ENCODE measurements around the gene COL4A1.

COL4A1 gene

DNA sequence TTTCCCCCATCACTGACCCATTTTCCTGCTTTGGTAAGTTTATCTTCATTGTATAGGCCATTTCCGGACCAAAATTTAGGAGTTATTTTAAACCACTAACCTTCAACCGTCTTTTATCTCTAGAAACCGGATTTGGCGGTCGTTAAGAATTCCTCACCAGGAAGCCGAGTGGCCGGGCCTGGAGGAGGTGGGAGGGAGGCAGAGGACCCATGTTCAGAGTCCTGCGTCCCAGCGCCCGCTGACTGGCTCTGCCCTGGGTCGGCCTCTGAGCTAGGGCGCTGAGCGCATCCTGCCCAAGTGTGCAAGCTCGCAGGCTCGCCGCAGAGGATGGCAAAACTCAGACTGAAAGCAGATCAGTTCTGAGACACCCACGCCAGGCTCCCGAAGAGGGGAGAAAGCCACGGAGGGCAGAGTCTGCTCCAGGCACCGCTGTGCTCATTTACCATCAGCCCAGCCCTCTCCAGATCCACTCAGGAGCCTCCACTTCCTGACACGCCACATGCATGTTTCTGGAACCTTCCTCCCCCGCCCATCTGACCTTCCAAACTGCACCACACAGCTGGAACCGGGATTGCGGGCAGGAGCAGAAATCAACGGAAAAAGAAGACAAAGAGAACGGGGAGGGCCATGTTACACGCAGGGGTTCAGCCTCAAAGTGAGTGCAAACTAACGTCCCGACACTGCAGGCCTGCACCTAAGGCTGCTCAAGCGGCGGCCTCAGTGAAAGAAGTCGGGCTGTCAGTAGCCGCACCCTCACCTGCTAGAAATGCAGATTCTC, 8.3 kb downstream of the COL4A1 start:
- FAIRE-seq (no peak), DNase-seq (ENCODE audit: extremely low spot score, insufficient read length, low read depth) (no peak)

DNA sequence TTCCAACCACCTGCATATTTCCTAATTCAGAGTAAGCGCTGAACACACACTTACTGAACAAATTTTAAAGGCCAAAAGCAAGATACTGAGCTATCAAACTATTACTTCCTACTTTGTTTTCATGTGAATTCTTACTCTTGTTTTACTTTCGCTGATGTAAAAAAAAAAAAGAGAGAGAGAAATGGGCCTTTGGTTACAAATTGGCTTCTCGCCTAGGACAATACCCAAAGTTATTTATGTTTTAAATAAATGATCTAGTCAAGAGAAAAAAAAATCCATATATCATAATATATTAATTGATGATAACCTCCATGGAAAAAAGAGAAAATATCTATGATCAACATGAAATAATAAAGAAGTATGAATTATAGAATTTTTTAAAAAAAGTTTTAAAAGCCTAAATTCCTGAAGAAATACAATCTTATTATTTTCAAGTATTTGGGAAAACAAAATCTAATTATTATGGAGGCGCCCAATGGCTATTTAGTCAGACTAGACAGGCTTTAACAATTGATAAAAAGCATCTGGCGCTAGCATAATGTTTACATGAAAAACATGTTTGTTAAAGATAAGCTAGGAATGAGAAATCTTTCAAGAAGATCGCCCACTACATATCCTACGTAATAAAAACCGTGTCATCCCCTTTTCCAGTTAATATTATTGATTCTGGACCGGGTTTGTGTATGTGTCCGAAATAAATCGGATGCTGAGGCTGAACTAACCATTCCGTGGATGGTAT, 9.0 kb downstream of the COL4A1 start:
- FAIRE-seq = no peak
- no peak for DNase-seq (ENCODE audit: extremely low spot score, insufficient read length, low read depth)

DNA sequence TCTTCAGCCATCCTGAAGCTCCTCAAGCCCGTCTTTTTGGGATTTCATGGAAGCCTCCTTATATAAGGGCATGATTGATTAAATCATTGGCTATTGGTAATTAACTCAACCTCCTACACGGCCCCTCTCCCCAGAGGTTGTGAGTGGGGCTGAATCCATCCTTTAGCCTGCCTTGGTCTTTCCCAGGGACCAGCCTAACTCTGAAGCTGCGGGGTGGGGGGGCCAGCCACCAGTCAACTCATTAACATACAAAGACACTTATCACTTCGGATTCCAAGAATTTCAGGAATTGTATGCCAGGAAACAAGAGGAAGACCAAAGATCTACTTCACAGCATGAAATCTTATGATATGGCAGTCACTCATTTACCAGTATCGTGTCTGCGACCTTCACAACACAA, 9.9 kb downstream of the COL4A1 start:
- no peak for DNase-seq (ENCODE audit: extremely low spot score, insufficient read length, low read depth)
- no peak for FAIRE-seq

DNA sequence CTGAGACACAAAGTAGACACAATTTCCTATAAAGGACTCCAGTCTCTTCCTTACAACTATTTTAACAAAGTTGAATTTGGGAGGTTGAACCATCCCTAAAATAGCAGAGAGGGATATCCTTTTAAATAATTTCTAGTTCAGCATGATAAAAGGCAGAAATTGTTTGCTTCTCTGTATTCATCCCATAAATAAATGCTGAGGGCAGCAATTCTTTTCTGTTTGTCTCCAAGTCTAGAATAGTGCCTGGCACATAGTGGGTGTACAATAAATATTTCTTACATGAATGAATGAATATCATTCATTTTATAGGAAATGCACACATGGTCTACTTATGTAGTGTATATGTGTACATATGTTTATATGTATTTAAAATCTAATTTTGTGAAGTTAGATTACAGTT, 12.3 kb downstream of the COL4A1 start:
- DNase-seq (ENCODE audit: extremely low spot score, insufficient read length, low read depth) = no peak
- FAIRE-seq = no peak

DNA sequence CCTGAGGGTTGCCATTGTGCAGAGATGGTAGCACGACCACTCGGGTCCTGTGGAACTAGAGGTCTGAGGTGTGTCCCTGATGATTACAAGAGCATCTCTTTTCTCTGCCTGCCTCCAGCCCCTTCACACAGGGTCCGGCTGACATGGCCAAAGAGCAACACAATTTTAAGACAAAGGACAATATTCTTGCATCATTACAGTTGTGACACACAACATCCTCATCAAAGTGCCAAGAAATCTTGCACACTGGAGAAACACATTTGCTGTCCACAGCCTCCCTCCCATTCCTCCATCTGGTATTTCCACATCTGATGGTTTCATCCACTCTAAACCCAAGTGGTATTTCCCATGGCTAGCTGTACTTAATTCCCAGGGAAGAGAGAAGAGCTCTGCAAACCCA, 12.8 kb downstream of the COL4A1 start:
- DNase-seq (ENCODE audit: extremely low spot score, insufficient read length, low read depth) (no peak), FAIRE-seq (no peak)

DNA sequence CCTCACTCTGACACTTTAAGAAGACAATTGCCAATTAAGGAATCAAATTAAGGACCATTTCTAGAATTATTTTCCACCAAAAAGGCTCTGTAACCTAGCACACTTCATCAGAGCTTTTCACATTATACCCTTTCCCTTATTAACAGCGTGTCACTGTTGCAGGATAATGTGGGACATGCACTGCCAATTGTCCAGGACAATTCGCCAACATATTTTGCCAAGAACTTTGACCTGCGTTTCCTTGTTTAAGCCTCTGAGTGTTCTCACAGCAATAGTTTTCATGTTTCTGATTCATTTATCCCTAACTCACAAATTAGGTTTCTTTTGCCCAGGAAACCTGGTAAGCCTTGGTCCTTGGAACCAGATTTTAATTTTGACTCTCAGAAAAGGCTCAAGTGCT, 13.3 kb downstream of the COL4A1 start:
- no peak for DNase-seq (ENCODE audit: extremely low spot score, insufficient read length, low read depth)
- FAIRE-seq = no peak

DNA sequence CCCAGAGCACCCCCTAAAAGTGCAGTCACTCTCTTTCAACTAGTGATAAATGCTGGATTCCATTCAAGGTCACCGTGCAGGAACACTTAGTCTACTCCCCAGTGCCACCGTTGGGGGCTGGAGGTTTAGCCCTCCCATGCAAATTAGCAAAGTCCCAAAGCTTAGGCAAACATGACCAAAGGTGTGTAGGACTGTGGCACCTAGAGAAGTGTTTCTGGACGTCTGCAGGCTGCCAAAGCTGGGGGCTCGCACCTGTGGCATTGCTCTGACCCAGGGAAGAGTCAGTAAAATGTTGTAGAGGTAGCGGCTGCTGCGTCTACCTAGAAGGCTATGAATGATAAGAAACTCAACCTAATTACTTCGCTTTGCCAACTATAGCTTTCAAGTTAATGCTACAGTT, 13.9 kb downstream of the COL4A1 start:
- DNase-seq (ENCODE audit: extremely low spot score, insufficient read length, low read depth) (no peak), FAIRE-seq (no peak)

DNA sequence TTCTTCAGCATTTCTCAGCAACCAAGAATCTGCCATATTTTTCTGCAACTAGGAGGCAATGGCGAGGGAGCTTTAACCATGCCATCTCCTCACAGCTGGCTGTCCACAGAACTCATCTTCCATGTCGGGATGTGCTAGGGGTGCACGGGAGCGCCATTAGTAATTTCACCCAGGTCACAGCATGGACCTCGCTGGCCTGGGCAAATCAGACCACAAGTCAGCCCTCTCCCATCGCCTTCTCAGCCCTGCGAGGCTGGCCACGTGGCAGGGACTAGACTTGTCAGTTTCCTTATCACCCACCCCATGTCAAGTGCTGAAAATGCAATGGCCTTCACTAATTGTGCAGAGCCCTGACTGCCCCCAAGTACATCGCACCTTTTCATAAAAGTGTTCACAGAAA, 15.7 kb downstream of the COL4A1 start:
- DNase-seq (ENCODE audit: extremely low spot score, insufficient read length, low read depth) = no peak
- no peak for FAIRE-seq

DNA sequence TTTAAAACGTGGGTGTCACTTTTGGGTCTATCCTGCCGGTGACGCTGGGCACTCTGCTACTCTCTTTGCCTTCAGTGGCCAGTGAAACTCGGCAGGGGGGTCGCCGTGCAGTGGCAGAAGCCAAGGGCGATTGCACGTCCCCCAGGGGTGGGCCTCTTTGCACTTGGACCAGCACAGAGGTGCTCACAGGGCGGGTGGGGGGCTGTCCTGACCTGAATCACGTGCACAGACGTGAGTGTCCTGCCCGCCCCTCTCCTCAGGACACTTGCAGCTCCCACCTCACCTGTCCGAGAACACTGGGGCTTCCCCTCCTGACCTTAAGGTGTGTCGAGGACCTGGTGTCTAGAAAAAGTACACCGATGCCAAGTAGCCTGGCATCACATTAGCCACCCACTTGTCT, 16.1 kb downstream of the COL4A1 start:
- DNase-seq (ENCODE audit: extremely low spot score, insufficient read length, low read depth) (no peak), FAIRE-seq (no peak)

DNA sequence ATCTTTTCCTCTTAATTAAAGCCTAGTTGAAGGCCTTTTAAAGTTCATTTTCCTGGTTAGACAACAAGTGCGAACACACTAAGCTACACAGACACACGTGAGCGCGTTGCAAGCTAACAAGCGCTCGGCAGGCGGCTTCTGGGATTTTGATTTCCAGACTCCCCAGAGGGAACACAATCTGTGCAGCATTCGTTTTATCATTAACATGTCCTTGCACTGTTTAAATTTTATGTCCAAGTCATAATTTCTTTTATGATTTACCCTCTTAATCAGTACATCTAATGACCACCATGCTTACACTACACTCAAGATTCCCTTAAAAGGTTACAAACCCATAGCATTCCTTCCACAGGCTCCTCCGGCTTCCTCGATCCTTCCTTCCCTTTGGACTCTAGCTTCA, 16.8 kb downstream of the COL4A1 start:
- no peak for FAIRE-seq

DNA sequence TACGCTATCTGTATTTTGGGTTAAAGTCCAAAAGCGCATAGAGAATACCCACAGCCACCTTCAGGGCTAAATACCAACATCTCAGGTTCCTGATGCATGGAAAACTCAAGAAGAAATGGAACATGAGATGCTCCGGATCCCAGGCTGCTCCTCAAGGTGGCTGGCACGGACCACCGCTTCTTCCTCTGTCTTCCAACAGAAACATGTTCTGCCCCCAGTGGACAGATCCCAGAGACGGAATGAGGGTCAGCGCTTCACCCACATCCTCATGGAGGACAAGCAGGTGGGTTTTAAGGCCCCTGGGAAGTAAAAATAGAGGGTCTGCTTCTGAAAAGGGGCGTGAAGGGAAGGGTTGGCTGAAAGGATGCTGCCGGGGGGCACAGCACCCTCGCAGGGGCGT, 17.3 kb downstream of the COL4A1 start:
- DNase-seq (ENCODE audit: extremely low spot score, insufficient read length, low read depth) (no peak), FAIRE-seq (no peak)

More for the DNA sequence above, 16.8 kb downstream of the COL4A1 start:
- DNase-seq (ENCODE audit: extremely low spot score, insufficient read length, low read depth) = no peak

DNA sequence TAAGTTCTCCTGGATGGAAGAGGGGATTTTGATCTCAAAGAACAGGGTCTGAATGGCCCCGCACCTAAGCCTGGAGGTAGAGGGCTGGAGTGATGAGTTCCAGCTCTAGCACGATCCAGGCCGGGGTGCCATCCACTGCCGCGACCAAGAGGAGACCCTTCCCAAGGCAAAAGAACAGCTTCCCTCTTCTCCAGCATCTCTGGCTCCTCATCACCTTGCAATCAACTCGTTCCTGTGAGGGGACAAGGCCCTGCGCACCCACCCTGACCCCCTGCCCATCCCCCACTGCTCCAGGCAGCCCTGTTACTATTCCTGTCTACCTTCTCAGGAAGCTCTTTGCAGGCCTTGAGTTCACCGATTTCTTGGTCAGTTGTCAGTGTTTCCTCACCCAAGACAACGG, 17.8 kb downstream of the COL4A1 start:
- DNase-seq (ENCODE audit: extremely low spot score, insufficient read length, low read depth) (no peak), FAIRE-seq (no peak)

DNA sequence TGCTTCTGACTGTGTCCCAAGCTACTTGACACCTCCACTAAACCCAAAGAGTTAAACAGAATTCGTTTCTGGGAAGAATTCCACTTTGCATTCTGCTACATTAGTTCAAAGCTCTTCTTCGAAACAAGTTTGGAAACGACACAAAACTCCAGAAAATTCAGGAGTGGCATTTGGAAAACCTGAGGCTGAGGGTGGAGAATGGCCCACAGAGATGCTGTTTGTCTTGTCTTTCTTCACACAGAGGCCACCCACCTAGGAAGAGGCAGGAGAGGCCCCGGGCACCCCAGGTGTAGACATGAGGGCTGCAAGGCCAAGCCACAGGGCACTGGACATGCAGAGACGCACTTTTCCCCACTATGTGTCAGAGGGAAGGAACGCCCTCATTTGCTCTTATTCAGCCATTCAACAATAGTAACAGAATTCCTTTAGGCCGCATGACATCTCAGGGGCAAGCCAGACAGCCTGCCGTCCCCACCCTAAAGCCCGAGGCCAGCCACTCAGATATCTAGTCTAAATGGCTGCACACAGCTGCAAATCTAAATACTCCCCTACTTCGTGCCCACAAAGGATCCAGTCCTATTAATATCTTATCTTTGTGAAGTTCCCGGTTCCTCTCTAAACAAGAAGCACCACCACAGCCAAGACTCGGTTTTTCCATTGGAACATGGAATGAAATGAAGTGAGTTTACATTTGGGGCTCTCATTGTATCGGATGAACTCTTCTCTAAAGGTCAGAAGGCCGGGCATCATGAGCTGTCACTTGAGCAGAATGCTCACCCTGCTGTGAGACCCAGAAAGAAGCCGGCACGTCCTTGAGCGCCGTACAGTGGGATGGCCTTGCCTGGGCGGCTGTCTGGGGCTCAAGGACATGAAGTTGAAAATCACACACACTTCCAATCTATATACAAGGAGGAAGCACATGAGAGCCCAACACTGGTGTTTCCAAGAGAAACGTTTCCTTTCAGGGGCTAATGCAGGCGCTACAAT, 19.8 kb downstream of the COL4A1 start:
- FAIRE-seq (no peak), DNase-seq (ENCODE audit: extremely low spot score, insufficient read length, low read depth) (no peak)

DNA sequence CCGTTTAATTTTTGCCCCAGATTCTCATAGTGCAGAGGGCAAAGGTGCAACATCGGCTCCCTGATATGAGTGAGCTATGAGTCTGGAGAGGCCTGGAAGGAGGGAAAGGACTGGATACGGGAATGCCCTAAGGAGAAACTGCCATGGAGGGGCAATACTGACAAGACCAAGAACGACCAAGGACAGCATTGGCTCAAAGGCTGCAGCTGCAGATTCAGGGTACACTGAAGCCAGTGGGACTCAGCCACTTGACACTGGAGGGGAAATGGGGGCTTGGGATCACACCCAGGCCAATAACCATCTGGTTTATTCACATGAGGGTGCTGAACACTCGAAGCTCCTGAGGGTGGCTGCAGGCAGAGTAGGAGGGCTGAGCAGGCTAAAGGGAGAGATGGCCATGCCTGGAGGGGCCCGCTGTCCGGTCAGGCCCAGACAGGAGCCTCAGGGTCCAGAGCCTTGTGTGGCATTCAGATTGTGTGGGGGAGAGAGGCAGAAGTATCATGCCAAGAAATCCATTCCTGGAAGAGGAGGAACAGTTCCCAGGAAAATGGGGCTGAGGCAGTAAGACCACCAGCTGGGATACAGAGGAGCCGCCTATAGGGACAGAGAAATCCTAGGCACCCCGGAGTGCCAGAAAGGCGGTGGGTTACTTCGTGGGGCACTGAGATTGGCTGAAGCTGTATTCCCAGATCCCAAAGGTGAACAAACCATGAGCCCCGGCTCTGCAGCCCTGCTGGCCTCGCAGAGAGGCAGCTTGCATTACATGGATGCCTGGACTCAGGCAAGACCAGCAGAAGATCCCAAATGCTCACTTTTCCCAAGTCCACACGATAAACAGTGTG, 20.7 kb downstream of the COL4A1 start:
- FAIRE-seq (no peak), DNase-seq (ENCODE audit: extremely low spot score, insufficient read length, low read depth) (no peak)

DNA sequence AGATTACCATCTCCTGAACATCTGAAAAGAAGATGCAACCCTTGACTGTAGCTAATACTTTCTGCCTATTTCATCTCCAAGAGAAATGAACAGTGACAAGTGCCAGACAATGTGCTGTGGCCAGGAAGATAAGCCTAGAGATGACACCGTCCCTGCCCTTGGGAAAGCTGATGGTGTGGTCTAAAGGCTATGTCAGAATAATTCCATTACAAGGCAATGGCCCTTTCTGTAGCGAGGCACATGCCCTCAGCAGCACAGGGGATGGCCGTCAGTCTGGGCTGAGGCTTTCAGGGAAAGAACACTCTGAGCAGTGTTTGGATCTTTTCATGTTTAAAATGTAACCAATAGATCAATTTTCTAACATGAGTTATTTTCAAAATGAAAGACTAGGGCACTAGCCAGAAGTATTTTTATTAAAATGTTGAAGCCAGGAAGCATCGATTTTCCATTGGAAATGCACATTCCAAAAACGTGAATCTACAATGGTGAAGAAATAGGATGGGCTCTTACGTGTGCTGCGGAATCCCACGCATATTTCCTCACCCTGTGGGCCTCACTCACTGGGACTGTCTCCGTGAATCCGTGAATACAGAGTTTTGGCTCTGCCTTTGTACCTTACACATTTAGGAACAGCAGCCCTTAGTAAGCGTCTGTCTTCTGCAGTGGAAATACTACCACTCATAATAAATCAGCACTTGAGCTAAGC, 22.0 kb downstream of the COL4A1 start:
- DNase-seq (ENCODE audit: extremely low spot score, insufficient read length, low read depth) (no peak), FAIRE-seq (no peak)

DNA sequence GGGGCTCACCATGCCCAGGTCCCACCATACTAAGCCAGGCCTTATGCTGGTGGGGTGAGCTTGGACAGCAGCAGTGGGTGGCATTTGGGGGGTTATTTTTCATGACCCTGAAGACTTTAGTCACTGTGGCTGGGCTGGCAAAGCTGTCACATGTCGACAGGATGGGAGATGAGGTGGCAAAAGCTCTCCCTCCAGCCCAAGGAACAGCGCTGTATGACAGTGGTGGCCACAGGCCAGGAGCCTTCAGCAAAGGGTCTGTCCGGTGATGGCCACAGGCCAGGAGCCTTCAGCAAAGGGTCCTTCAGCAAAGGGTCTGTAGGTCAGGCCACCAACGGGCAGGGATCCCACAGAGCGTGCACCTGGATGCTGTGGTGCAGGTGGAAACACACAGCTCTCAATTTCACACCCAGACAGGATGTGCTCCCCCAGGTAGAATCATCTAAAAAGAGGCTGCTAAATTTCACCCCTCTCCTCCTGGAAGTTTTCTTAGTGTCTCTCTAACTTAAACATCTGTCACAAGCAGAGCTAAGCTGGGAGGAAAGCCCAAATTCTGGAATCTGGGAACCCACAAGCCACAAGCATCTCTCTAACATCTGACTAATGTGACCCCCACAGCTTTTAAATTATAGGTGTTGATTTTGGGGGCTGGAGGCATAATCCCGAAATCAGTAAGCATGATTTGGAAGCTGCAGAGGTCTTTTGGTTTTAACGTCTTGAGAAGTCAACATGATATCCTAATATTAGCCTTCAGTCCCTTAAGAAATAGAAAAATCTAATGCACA, 23.0 kb downstream of the COL4A1 start:
- DNase-seq (ENCODE audit: extremely low spot score, insufficient read length, low read depth) (no peak), FAIRE-seq (no peak)

DNA sequence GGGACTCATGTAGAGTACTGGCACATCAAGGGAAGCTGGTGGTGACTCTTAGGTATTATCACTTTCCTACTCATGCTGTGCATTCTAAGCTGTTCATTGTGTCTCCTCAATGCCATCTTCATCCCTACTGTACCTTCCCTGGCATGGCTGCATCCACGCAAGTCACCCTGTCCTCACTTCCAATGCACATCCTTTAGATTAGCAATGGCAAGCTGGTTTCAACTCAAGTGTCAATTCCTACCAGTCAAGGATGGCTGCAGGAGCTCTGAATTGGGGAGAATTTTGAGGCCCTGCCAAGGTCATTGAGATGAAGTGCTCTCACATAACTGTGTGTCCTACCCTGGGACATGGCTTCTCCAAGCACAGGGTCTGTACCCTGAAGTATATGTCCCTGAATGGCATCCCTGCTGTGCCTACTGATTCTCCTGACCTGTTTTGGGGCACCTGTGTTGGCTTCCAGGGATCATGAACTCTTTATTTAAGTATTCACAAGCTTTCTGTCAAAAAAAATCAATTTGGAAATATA, 24.6 kb downstream of the COL4A1 start:
- FAIRE-seq (no peak), DNase-seq (ENCODE audit: extremely low spot score, insufficient read length, low read depth) (no peak)

DNA sequence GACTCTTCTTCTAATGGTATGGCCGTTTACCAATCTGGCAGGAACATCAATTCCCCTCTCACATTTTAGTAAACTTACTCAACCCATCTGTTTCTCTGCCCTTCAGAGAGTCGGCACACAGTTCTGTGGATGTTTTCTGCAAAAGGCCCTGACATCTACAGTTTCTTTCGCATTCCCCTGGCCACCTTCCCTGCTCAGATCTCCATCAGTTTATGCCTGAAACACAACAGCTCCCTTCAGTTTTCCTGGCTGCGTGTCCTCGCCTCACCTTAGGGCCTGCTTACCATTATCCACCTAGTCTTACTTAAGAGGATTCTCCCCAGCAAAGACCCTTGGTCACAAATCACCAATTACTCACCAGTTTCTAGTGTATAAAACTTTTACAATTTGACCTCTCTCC, 25.2 kb downstream of the COL4A1 start:
- FAIRE-seq (no peak), DNase-seq (ENCODE audit: extremely low spot score, insufficient read length, low read depth) (no peak)
